Stimulated activated CD4-positive, alpha-beta T cell treated with anti-CD3 and anti-CD28 coated beads, TNF-alpha, amount 100 ng/mL, for 4 hours (primary cell): ENCODE results near the gene ZNF148.
"Not testable (repeated sequence)": the region's sequence is repeated elsewhere in the genome, so short reads cannot be mapped to it uniquely, and the experiment has no call there.

Experiments used
- DNase-seq, 3 experiments: peaks; one replicate each; pipeline ENCODE4 v3.0.0-alpha.2; 2020; ENCODE audit warnings: low read depth in 3 of 3

The ZNF148 gene

DNA sequence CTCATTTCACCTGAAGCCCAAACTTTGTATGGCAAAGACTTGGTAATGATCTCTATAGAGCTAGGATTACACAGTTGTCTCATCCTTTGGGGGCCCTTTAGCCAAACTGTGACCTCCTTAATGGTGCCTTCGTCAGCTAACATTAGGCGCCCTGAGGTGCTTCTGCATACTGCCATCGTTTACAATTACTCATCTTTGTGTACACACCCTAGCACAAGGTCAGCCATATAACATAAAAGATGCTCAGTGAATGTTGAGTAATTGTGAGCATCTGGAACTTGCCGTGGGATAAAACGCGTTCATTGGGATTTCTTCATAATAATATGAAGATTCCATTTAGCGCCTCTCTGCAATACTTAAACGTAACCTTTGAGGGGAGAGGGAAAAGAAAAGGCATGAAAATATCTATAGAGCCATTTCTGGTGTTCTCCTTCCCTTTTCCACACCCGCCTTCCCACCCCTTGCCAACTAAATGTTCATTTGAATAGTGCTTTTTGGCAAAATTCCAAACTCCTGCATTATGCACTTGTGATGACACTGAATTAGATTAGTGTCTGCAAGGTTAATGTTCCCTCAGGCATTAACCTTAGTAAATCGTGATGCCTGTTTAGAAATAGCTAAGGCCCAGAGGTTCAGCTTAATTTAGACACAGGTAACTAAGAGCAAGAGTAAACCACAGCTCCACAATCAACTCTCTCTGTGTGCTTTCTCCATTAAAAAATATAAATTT, 990 bp upstream of the ZNF148 start:
- no peak for DNase-seq

DNA sequence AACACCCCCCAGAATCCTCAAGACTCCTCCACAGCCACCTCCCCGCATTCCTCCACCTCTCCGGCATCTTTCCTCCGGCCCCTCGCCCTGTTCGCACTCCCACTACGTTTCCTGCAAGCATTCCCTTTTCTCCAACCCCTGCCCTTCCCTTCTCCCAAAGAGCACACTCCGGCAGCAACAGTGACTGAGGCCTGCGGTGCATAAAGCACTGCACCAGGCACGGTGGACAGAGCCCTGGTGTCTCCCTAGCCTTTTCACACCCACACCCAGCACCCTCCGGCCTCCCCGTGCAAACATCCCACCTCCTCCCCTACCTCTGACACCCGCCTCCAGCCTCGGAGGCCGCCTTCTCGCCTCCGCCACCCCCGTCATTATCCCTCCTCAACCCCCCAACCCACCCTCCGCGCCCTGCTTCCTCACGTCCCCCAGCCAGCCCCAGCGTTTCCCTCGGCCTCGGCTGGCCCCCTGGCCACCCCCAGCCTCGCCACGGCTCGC, 577 bp downstream of the ZNF148 start:
- peak in 1 of 3 experiments; percentile 18 for DNase-seq

DNA sequence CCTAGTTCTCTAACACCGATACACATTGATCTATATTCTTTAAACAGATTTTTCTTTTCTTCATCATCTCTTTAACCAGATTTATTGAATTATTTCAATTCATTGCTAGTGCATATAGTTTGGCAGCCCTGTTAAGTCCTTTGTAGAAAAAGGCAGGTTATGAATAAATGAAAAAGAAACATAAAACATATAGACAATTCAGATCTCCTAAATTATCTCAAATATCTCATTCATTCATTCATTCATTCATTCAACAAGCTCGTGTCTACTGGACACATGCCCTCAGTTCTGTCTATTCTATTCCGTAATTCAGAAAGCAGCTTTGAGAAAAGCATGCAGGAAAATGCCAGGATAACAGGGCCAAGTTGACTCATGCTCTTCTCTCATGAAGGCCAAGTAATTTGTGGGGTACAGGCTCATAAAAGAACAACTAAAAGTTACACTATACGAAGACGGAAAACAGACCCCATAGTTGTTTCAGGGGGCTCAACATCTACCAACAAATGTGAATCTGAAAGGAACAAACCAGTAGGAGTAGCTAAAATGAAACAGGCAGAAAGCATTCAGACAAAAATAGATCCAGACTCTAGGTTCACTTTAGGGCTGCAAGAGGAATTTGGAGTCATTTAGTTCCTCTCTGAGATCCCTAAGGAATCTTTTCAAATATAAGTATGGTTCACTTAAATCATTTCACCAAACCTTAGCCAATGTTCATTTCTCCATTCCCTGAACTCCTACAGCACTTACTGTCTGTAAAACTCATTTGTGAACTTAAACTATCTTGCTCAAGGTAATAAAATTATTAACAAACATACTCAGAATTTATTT, 7.5 kb downstream of the ZNF148 start:
- no peak for DNase-seq

DNA sequence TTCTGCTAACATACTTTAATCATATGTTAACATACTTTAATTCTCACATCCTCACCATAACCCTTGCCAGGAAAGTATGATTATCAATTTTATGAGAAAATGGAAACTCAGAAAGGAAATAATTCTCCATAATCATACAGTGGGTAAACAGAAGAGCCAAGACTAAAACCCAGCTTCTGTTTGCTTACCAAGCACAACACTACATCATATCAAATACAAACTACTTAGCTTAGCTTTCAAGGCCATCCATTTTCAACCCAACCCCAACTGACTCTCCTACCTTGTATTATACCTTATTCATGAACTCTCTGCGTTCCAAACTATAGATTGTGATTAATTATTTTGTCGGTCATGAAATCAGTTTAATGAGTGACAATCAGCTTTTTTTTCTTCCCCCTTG, 9.0 kb downstream of the ZNF148 start:
- no peak for DNase-seq

DNA sequence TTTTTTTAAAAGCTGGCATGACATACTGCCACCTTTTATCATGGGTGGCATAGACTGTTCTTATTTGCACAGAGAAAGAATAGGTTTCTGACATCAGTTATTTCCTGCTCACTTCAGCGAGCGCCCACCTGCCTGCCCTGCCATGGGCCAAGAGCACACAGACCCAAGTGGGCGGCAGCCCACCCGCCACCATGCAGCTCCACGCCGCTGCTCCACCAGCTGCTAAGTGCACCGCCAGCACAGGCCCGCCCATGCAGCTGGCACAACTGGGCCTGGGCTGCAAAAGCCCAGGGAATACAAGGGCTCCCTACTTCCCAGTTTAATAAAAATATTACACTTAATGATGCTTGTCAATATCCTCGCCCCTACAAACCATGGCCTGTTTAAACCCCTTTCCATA, 15.4 kb downstream of the ZNF148 start:
- no peak for DNase-seq

DNA sequence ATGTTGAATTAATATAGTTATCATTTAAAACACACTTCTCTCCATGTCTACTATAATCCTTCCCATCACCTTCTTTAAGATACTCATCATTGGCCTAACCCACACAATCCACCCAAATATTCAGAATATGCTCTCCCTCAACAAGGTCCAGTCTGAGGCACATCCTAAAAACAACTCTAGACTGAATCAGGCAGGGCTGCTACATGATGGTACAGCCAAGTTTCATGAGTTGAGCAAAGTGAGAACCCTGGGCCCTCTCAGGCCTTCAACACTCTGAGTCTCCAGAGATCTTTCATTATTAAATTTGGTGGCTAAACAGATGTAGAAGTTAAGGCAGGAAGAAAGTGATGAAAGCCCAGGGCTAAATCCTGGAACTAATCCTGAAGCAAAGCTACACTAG, 16.2 kb downstream of the ZNF148 start:
- no peak for DNase-seq

GRCh38 chr3:125357837-125358236, 17.3 kb downstream of the ZNF148 start:
- DNase-seq, result no peak

GRCh38 chr3:125357032-125357658, 18.0 kb downstream of the ZNF148 start:
- peak; percentile 19 to 37 (median 29) for DNase-seq

DNA sequence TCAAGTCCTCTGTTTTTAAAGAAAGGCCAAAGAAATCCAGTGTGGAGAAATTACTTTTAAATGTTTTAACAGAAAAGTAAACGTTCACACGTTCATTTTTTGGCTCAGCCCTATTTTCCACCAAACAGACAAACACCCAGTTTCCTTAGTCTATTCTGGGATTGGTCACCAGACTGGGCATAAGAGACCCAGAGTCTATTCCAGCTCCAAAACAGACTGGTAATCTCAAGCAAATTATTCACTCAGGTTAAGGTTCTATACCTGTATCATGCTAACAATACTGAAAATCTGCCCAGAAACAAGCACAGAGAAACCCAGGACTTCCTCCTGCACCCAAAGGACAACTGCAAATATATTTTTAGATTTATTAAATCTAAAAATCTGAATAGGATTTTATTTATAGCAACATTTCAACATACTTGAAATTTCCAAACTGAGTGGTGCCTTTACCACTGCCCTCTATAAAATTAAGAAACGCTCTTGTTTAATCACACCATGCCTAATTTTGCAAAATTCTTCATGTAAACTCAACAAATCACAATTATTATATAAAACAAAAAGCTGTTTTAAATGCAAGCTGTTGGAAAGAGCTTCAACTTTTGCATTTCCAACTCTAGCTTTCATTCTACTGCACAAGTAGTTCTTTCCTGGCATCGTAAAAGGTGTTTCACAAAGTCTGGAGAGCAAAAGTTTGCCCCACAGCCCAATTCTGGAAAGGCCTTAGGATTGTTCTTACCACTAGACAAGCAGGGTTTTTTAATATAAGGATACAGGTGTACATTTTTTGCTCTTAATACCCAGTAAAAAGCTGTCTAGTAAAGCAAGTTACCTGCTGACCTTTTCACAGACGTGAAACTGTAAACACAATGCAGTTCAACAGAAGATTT, 18.7 kb downstream of the ZNF148 start:
- no peak for DNase-seq

DNA sequence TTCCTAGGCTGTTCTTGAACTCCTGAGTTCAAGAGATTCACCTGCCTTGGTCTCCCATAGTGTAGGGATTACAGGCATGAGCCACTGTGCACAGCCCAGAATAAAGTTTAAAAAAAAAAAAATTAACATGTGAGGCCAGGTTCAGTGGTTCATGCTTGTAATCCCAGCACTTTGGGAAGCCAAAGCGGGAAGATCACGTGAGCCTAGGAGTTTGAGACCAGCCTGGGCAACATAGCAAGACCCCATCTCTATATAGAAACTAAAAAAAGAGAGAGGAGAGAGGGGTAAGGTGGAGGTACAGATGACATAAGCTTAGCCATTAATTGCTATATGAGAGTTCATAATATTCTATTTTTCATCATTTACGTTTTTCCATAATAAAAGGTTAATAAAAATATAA, 21.5 kb downstream of the ZNF148 start:
- no peak for DNase-seq

- DNase-seq, result no peak
These were observed 22.0 kb downstream of the ZNF148 start for GRCh38 chr3:125353128-125353527.

DNA sequence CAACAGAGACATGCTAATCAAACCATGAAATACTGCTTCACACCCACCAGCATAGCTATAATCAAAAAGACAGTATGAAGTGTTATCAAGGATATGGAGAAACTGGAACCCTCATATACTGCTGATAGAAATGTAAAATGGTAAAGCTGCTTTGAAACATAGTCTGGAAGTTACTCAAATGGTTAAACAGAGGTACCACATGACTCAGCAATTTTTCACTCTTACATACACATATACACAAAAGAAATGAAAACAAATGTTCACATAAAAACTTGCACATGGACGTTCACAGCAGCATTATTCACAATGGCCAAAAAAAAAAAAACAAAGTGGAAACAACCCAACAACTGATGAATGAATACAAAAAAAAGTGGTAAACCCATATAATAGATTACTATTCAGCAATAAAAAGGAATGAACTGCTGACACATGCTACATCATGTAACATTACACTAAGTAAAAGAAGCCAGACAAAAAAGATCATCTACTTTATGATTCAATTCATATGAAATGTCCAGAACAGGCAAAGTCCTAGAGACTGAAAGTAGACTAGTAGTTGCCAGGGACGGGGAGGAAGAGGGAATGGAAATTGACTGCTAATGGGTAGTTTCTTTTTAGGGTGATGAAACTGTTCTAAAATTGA, 23.2 kb downstream of the ZNF148 start:
- DNase-seq, result no peak

- DNase-seq, result no peak
These were observed 24.0 kb downstream of the ZNF148 start for GRCh38 chr3:125351152-125351551.

GRCh38 chr3:125350597-125350996, 24.5 kb downstream of the ZNF148 start:
- DNase-seq, result no peak

DNA sequence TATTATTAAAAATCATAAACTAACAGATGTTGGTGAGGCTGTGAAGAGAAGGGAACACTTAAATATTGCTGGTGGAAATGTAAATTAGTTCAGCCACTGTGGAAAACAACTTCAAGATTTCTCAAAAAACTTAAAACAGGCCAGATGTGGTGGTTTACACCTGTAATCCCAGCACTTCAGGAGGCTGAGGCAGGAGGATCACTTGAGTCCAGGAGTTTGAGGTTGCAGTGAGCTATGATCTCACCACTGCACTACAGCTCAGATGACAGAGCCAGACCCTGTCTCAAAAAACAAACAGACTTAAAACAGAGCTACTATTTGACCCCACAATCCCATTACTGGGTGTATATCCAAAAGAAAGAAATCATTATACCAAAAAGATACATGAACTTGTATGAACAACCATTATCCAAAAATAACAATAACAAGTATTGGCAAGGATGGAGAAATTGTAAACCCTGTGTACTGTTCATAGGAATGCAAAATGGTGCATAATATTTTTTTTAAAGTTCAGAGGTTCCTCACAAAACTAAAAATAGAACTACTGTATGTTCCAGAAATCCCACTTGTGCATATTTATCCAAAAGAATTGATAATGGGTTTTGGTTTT, 25.5 kb downstream of the ZNF148 start:
- no peak for DNase-seq

GRCh38 chr3:125349055-125349454, 26.1 kb downstream of the ZNF148 start:
- DNase-seq, result no peak

- DNase-seq, result not testable (repeated sequence)
These were observed 31.8 kb downstream of the ZNF148 start for GRCh38 chr3:125343367-125343766.

DNA sequence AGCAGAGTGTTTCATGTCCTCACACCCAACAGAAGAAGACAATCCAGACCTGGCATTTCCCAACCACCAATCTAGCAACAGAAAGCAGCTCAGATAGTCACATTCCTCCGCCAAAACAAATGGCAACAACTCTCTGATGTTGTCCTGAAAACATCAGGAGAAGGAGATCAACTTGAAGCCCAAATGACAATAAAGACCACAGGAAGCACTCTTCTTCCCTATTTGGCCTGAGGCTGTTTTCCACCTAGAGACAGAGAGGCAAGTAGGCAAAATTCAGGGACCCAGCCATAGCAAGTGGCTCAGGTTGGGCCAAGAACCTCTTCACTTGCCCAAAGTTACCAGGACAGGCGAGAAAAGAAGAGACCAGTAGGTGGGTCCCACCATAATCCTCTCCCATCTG, 35.0 kb downstream of the ZNF148 start:
- no peak for DNase-seq

DNA sequence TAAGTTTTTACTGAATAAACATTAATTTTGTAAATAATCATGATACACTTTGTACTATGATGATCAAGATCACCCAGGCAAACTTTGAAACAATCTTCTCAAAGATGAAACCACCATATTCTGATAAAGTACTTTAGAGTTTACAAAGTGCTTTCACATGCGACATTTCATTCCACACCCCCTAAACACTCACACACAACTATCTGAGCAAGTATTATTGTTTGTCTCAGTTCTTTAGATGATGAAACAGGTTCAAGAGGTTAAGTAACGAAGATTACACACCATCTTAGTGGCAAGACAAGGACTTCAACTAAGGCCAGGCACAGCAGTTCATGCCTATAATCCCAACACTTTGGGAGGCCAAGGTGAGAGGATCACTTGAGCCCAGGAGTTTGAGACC, 37.6 kb downstream of the ZNF148 start:
- no peak for DNase-seq

GRCh38 chr3:125334675-125335560, 40.2 kb downstream of the ZNF148 start:
- no peak for DNase-seq
